Effector memory CD4-positive, alpha-beta T cell (primary cell): Measurements from ENCODE around the gene TRPV4.
A peak's percentile ranks its signal among the peaks of the same experiment; 100 is the strongest.

Experiments
- DNase-seq, 3 donors: peaks; one replicate each; pipeline ENCODE4 v3.0.0-alpha.2; 2020
- H3K27ac ChIP-seq: 2 replicates; pipeline ENCODE4 v1.7.0; 2013; ENCODE audit warnings: mild to moderate bottlenecking, low read length, moderate library complexity; ENCODE audit not compliant: insufficient read depth, poor library complexity, severe bottlenecking
- H3K27me3 ChIP-seq: replicated peaks from 2 replicates; pipeline ENCODE4 v1.7.0; 2013; ENCODE audit warnings: mild to moderate bottlenecking, low read length; ENCODE audit not compliant: insufficient read depth, control insufficient read depth, poor library complexity, severe bottlenecking
- H3K36me3 ChIP-seq: 2 replicates; pipeline ENCODE4 v1.7.0; 2013; ENCODE audit warnings: mild to moderate bottlenecking, low read length, moderate library complexity; ENCODE audit not compliant: control insufficient read depth, insufficient read depth
- H3K4me1 ChIP-seq: 2 replicates; pipeline ENCODE4 v1.7.0; 2013; ENCODE audit warnings: low read length, mild to moderate bottlenecking; ENCODE audit not compliant: control insufficient read depth, insufficient read depth, poor library complexity, severe bottlenecking
- H3K4me3 ChIP-seq: 2 replicates; pipeline ENCODE4 v1.7.0; 2013; ENCODE audit warnings: low read length, low read depth, mild to moderate bottlenecking; ENCODE audit not compliant: insufficient read depth, poor library complexity, severe bottlenecking
- H3K9me3 ChIP-seq: 2 replicates; pipeline ENCODE4 v1.7.0; 2013; ENCODE audit warnings: mild to moderate bottlenecking, low read length, moderate library complexity; ENCODE audit not compliant: control insufficient read depth
- total RNA-seq, 3 donors: gene quantifications; one replicate each; lab custom pipeline; 2026; lab: John Stamatoyannopoulos, UW

TRPV4 gene
- 0 reads per million in 3 donors for total RNA-seq

DNA sequence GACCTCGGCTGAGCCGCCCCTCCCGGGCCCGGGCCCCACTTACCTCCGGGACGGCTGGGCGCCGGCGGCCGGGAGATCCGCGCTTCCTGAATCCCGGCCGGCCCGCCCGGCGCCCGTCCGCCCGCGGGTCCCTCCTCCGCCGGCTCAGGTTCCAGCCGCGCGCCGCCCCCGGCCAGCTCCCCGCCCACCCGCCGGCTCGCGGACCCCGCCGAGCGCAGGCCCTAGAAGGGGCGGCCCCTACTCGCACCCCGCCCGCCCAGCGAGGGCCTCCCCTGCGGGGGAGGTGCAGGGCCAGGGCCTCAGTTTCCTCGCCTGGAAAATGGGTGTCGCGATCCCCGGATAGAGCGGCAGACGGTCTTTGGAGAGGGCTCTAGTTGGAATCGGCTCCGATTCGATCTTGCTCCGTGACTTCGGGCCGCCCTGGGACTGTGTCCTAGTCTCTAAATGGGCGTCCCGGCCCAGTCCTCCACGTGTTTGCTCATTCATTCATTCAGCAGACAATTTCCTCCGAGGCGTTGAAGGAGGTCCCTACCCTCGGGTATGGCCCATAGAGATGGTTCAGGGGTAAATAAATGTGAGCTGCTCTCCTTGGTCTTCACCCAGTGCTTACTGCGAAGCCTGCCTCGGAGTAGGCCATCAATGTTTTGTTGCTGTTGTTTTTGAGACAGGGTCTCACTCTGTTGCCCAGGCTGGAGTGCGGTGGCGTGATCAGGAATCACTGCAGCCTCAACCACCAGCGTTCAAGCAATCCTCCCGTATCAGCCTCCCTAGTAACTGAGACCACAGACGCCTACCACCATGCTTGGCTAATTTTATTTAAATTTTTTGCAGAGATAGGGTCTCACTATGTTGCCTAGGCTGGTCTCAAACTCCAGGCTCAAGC, at the start of gene TRPV4:
Gene TRPV4 (minus strand): TSS at position 92 of the 883 bp plus-strand sequence. CDS start 18,602 bp downstream, outside the sequence.
- Histone ChIP-seq H3K9me3 (no peaks in the 10 kb centered on the region), H3K4me1 (no peaks in the 10 kb centered on the region), H3K27me3 (peaks cover 16% of the 10 kb centered on the region), H3K4me3 (no peak within 1 kb of the TSS), H3K27ac (no peak within 1 kb of the TSS), H3K36me3 (no peaks in the 10 kb centered on the region)
- DNase-seq, result no peak

DNA sequence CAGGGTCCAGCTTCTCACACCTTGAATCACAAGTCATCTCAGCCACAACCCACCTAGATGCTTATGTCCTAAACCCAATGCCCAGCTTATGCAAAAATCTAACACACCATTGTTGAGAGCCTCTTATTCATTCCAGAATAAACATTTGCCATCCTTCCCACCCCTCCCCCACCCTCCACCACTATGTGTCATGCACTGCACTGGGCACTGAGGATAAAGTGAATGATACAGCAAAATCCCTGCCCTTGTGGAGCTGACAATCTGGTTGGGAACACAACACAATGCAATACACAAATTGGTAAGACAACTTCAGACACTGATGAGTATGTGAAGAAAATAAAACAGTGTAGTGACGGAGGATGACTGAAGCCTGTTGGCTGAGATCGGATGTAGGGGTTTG, 48.6 kb upstream of the TRPV4 start:
- peaks cover 9% of the 10 kb centered on the region for H3K4me1 ChIP-seq
- no peaks in the 10 kb centered on the region for H3K36me3 ChIP-seq
- no peaks in the 10 kb centered on the region for H3K27me3 ChIP-seq
- H3K9me3 ChIP-seq, result no peaks in the 10 kb centered on the region
- DNase-seq, result no peak
- H3K4me3 ChIP-seq, result no peak overlapping the region
- H3K27ac ChIP-seq, result no peak overlapping the region

DNA sequence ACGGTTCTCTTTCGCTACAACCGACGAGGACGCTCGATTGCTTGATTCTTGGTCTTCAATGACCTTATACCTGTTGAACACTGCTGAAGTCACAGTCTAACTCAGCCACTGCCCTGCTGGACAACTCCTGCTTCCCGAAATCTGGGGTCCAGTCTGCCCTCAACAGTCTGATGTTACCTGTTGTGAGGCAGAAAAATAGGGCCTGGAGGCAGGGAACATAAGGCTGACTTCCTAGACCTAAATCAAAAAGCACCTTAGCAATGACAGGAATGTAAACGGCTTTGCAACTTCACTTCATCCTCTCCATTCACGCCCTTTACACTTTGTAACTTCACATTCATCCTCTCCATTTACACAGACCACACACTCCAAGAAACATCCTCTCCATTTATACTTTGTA, 47.7 kb upstream of the TRPV4 start:
- no peak for DNase-seq
- H3K27me3 ChIP-seq, result no peaks in the 10 kb centered on the region
- H3K4me3 ChIP-seq, result peak overlapping the region; percentile 60
- peak overlapping the region; percentile 71 for H3K27ac ChIP-seq
- no peaks in the 10 kb centered on the region for H3K36me3 ChIP-seq
- H3K9me3 ChIP-seq, result no peaks in the 10 kb centered on the region
- H3K4me1 ChIP-seq, result peaks cover 9% of the 10 kb centered on the region

DNA sequence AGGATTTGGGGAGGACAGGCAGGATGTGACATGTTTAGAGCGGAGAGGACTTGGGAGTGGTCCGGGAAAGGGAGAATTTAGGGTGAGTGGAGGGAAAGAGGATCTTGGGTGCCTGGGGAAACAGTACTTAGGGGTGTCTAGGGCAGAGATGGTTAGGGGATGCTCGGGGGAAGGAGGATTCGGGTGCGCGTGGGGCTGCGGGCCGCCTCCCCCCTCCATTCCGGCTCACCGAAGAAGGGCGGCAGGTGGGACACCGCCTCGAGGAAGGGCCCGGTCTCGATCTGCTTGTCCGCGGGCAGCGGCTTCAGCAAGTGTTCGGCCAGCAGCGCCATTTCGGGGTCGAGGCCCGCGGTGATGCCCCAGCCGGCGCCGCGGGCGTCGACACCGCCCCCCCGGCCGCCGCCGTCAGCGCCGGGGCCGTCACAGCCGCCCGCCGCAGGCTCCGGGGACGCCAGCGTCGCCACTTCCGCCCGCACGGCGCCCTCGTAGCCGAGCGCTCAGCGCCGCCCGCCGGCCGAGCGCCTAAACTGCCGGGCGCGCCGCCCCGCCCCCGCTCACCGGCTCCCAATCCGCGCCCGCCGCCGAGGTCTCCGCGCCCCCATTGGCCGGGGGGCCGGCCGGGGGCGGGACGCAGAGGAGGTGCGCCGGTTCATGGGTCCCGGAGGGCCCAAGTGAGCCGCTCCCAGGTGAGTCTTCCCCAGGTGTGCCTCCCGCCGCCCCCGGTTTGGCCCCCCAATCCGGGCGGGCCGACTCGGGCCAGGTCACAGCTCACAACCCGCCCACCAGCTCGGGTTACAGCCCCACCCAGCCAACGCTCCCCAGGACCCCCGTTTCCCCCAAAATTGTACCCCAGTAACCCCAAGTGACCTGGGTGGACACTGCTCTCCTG, 47.1 kb upstream of the TRPV4 start, which contains the start of gene GLTP:
Gene GLTP (minus strand): TSS at position 499 of the 889 bp plus-strand sequence. CDS start 167 bp downstream, at position 332.
- no peaks in the 10 kb centered on the region for H3K9me3 ChIP-seq
- peaks cover 9% of the 10 kb centered on the region for H3K4me1 ChIP-seq
- no peaks in the 10 kb centered on the region for H3K27me3 ChIP-seq
- peak; percentile 80 to 83 (median 81) for DNase-seq
- H3K4me3 ChIP-seq, result peak within 1 kb of the TSS; percentile 79
- H3K36me3 ChIP-seq, result no peaks in the 10 kb centered on the region
- H3K27ac ChIP-seq, result peak within 1 kb of the TSS; percentile 85

DNA sequence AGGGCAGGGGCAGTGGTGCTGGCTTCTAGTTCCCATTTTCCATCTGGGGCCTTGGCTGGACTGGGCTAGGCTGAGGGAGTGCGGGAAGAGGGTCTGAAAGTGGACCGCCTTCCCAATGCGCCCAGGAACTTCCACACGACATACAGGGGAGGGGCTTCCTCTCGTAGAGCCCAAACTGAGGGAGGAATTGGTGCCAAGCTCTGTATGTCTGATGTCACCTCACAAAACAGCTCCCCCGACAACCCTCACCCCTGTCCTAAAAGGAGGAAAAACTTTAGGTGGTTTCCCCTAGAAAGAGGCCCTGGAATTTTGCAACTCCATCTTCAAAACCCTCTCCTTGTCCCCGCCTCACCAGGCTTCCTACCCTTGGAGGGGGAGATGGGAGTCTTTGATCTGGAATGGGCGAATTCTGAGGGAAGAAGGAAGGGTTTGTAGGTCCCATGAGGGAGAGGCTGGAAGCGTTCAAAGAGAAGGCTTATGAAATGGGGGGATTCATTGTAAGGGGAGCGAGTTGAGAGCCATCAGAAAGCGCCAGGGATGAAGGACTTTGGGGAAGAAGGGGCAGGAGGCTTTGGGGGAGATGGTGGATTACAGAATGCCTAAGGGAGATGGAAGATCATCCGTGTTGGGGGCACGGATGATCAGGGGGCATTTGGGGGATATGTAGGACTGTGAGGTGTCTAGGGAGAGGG, 46.3 kb upstream of the TRPV4 start:
- H3K4me3 ChIP-seq, result peak overlapping the region; percentile 79
- peaks cover 9% of the 10 kb centered on the region for H3K4me1 ChIP-seq
- no peaks in the 10 kb centered on the region for H3K36me3 ChIP-seq
- no peaks in the 10 kb centered on the region for H3K27me3 ChIP-seq
- no peak for DNase-seq
- H3K27ac ChIP-seq, result peak overlapping the region; percentile 85
- no peaks in the 10 kb centered on the region for H3K9me3 ChIP-seq

DNA sequence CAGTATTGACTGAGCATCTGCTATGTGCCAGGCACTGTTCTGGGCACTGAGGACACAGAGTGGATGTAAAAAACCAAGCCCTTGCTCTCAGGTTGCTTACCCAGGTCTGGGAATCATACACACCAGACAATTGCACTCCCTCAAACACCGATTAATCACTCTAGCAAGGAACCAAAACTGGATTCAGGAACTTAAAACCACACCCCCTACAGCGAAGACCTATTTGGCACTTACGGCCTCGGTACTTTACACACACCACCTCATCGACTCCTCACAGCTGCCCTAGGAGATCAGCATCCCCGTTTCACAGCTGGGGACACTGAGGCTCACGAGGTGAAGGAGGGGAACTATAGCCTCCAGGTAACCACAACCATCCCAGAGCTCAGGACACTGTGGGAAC, 45.6 kb upstream of the TRPV4 start:
- Histone ChIP-seq H3K27ac (no peak overlapping the region), H3K4me3 (peak overlapping the region; percentile 79), H3K36me3 (no peaks in the 10 kb centered on the region), H3K27me3 (no peaks in the 10 kb centered on the region), H3K4me1 (peaks cover 9% of the 10 kb centered on the region), H3K9me3 (no peaks in the 10 kb centered on the region)
- DNase-seq, result no peak

DNA sequence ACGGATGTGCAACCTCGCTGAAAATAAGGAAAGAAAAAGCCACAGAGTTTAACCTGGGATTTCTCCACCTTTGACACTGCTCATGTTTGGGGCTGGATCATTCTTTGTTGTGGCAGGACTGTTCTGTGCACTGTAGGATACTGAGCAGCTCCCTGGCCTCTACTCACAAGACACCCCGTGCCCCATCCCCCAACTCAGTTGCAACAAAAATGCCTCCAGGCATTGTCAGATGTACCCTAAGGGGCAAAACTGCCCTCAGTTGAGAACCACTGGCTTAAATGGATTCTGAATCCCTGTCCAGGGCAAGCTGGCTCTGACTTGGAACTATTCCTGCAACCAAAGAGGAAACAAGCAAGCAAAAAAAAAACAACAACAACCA, 45.0 kb upstream of the TRPV4 start:
- Histone ChIP-seq H3K27me3 (no peaks in the 10 kb centered on the region), H3K4me1 (peaks cover 9% of the 10 kb centered on the region), H3K4me3 (no peak overlapping the region), H3K9me3 (no peaks in the 10 kb centered on the region), H3K27ac (no peak overlapping the region), H3K36me3 (no peaks in the 10 kb centered on the region)
- no peak for DNase-seq

DNA sequence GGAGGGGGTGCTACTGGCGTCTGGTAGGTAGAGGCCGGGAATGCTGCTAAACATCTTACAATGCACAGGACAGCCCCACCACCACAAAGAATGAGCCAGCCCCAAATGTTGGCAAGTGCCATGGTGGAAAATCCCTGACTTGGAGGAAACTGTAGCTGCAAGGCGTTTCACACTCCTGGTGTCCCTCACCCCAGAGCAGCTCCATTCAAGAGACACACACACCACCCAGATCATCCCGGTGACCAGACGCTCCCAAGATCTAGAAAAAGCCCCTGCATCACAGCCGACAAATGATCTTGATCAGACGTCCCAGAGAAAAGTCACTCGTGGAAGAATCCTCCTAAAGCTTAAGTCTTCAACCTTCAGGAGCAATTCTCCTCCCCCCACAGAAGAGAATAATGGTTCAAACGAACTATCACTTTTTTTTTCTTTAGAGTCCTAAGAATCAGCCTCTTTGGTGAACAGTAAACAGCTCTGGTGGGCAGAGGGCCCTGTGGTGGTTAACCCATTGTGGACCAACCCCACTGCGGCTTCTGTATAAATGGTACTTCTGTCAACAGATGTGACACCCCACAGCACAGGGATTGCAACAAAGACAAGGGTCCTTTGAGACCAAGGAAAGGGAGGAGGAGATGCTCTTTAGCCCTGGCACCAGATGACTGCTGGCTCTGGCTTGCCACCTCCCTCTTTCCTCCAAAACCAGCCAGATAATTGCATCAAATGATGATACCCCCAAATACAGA, 44.5 kb upstream of the TRPV4 start:
- H3K27me3 ChIP-seq, result no peaks in the 10 kb centered on the region
- peaks cover 2% of the 10 kb centered on the region for H3K36me3 ChIP-seq
- H3K27ac ChIP-seq, result no peak overlapping the region
- H3K4me3 ChIP-seq, result no peak overlapping the region
- peaks cover 9% of the 10 kb centered on the region for H3K4me1 ChIP-seq
- no peak for DNase-seq
- H3K9me3 ChIP-seq, result no peaks in the 10 kb centered on the region

DNA sequence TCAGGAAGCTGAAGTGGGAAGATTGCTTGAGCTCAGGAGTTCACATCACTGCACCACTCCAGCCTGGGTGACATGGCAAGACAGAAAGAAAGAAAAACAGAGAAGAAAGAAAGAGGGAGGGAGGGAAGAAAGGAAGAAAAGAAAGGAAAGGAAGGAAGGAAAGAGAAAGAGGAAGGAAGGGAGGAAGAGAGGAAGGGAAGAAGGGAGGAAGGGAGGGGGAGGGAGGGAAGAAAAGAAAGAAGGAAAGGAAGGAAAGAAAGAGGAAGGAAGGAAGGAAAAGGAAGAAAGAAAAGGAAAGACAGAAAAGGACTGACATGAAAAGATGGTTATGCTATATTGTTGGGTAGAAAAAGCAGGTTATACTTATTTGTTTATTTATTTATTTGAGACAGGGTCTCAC, 43.2 kb upstream of the TRPV4 start:
- no peaks in the 10 kb centered on the region for H3K27me3 ChIP-seq
- no peaks in the 10 kb centered on the region for H3K9me3 ChIP-seq
- H3K4me1 ChIP-seq, result peaks cover 9% of the 10 kb centered on the region
- H3K4me3 ChIP-seq, result no peak overlapping the region
- no peak for DNase-seq
- H3K27ac ChIP-seq, result no peak overlapping the region
- peaks cover 9% of the 10 kb centered on the region for H3K36me3 ChIP-seq
